PC-3 (cell line): Measurements from ENCODE around the gene TTC33. TPM values are rescaled to one million over a fixed set of nuclear protein-coding genes. Genes with fewer than 3 reads are reported as not detected.
A peak's percentile ranks its signal among the peaks of the same experiment; 100 is the strongest.

Experiments
- ATAC-seq: fragments of 200-7000 bp; cut with Tn5 transposase; 2 replicates; pipeline ENCODE4 v1.9.1; 2020; ENCODE audit warnings: mild to moderate bottlenecking, moderate library complexity
- BruUV-seq: library from RNA; stranded (reverse); fragments of 400-500 nt; replicated peaks from 2 replicates; lab custom pipeline; 2021; lab: Mats Ljungman, UMichigan
- CTCF ChIA-PET: fragments of 300-600 bp; sonication (Branson Sonifier 250); formaldehyde crosslinking; loops from one replicate; lab custom pipeline; 2022; ENCODE audit warnings: antibody characterized with exemption; lab: Charles Lee
- POLR2A ChIA-PET: fragments of 300-600 bp; sonication (Branson Sonifier 250); formaldehyde crosslinking; loops from one replicate; lab custom pipeline; 2022; ENCODE audit warnings: antibody characterized with exemption; ENCODE audit not compliant: unreplicated experiment; lab: Charles Lee
- DNase-seq: peaks from one replicate; pipeline ENCODE4 v3.0.0-alpha.2; 2015
- H2AFZ ChIP-seq: fragments of 300-600 bp; sonication (generic); 2 replicates; pipeline ENCODE4 v1.6.0; 2016; ENCODE audit warnings: antibody characterized with exemption, low read length
- H3F3A ChIP-seq: fragments of 300-600 bp; sonication (generic); one replicate; pipeline ENCODE4 v1.6.0; 2017; ENCODE audit warnings: antibody characterized with exemption, low read length, control low read depth, mild to moderate bottlenecking; ENCODE audit not compliant: unreplicated experiment
- H3K27ac ChIP-seq: fragments of 300-600 bp; sonication (generic); 2 replicates; pipeline ENCODE4 v1.5.1; 2016; ENCODE audit warnings: mild to moderate bottlenecking, low read length
- H3K27me3 ChIP-seq: fragments of 300-600 bp; sonication (generic); 2 replicates; pipeline ENCODE4 v1.6.1; 2016; ENCODE audit warnings: low read length, mixed read lengths
- H3K36me3 ChIP-seq: fragments of 300-600 bp; sonication (generic); 2 replicates; pipeline ENCODE4 v1.6.1; 2016; ENCODE audit warnings: low read depth, mixed run types, low read length, mixed read lengths
- H3K4me1 ChIP-seq: fragments of 300-600 bp; sonication (generic); 2 replicates; pipeline ENCODE4 v1.5.1; 2016; ENCODE audit warnings: low read length; ENCODE audit not compliant: insufficient read depth
- H3K4me2 ChIP-seq: fragments of 300-600 bp; sonication (generic); 2 replicates; pipeline ENCODE4 v1.6.0; 2016; ENCODE audit warnings: low read length
- H3K4me3 ChIP-seq: fragments of 300-600 bp; sonication (generic); 2 replicates; pipeline ENCODE4 v1.5.1; 2016; ENCODE audit warnings: mild to moderate bottlenecking, low read length, mixed read lengths
- H3K79me2 ChIP-seq: fragments of 300-600 bp; sonication (generic); 2 replicates; pipeline ENCODE4 v1.6.1; 2017; ENCODE audit warnings: low read length, mixed read lengths
- H3K9ac ChIP-seq: fragments of 300-600 bp; sonication (generic); 2 replicates; pipeline ENCODE4 v1.6.0; 2016; ENCODE audit warnings: mild to moderate bottlenecking, low read length
- H3K9me2 ChIP-seq: fragments of 300-600 bp; sonication (generic); replicated peaks from 2 replicates; pipeline ENCODE4 v1.6.1; 2016; ENCODE audit warnings: mixed run types, low read length, mixed read lengths
- H3K9me3 ChIP-seq: fragments of 300-600 bp; sonication (generic); 2 replicates; pipeline ENCODE4 v1.6.1; 2016; ENCODE audit warnings: low read length, mixed read lengths
- H4K20me1 ChIP-seq: fragments of 300-600 bp; sonication (generic); 2 replicates; pipeline ENCODE4 v1.6.1; 2016; ENCODE audit warnings: low read length, mixed read lengths
- EZH2 ChIP-seq: fragments of 300-600 bp; sonication (generic); IDR thresholded peaks from one replicate; pipeline ENCODE4 v1.6.1; 2017; ENCODE audit warnings: antibody characterized with exemption, mild to moderate bottlenecking, low read length; ENCODE audit not compliant: unreplicated experiment
- EZH2phosphoT487 ChIP-seq: fragments of 300-600 bp; sonication (generic); IDR thresholded peaks from 2 replicates; pipeline ENCODE4 v1.6.1; 2018; ENCODE audit warnings: mild to moderate bottlenecking, antibody characterized with exemption, low read length, borderline replicate concordance
- intact Hi-C: fragments of 100-400 bp; cut with micrococcal nuclease; formaldehyde crosslinking; loops from 2 replicates; pipeline ENCODE4 v1.9.0; 2023
- total RNA-seq: library from RNA; depleted of rRNA; stranded (reverse); fragments of >200 nt; gene quantifications from 2 replicates; pipeline ENCODE4 v1.2.3, GENCODE V29; 2014
- TF ChIP-seq, protein P1 (sequence below): fragments of 300-600 bp; sonication (generic); conservative IDR thresholded peaks from 2 replicates; pipeline ENCODE4 v1.5.1; 2017; ENCODE audit warnings: antibody characterized with exemption, low read depth, mild to moderate bottlenecking, low read length

TTC33 gene
- total RNA-seq, 1 experiment from 2014 or later: 9.0 TPM

DNA sequence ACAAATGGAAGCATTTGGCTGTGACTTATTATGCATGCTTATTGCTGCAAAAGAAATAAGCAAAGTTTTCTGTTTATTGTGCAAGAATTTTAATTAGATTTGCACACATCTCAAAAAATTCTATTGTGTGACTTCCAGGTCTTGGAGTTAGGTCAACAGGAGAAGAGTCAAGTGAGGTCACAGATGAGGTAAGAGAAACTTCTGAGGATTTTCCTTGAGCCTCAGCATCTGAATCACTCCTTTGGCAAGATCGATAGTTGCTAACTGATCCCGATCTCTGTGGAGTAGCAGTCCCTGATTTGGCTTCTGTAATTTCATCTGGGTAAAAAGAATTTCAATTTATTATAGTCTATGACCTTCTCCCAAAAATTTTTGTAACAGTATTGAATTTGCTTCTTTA is 6.9 kb upstream of the TTC33 start:
- Histone ChIP-seq H3K9ac (no peak overlapping the region), H3K27me3 (no peaks in the 10 kb centered on the region), H3F3A (peaks cover 4% of the 10 kb centered on the region), H2AFZ (no peak overlapping the region), H4K20me1 (no peaks in the 10 kb centered on the region), H3K27ac (no peak overlapping the region), H3K36me3 (peaks cover 58% of the 10 kb centered on the region), H3K4me2 (no peak overlapping the region), H3K9me3 (no peaks in the 10 kb centered on the region), H3K9me2 (no peaks in the 10 kb centered on the region), H3K79me2 (no peaks in the 10 kb centered on the region), H3K4me1 (no peaks in the 10 kb centered on the region), H3K4me3 (no peak overlapping the region)
- ChIA-PET POLR2A (no interaction called here), CTCF (no interaction called here)
- no TSS peak for BruUV-seq
- intact Hi-C loops: no loop called here
- TF ChIP-seq EZH2 (no peak), EZH2phosphoT487 (no peak)
- TF ChIP-seq, protein P1, sequence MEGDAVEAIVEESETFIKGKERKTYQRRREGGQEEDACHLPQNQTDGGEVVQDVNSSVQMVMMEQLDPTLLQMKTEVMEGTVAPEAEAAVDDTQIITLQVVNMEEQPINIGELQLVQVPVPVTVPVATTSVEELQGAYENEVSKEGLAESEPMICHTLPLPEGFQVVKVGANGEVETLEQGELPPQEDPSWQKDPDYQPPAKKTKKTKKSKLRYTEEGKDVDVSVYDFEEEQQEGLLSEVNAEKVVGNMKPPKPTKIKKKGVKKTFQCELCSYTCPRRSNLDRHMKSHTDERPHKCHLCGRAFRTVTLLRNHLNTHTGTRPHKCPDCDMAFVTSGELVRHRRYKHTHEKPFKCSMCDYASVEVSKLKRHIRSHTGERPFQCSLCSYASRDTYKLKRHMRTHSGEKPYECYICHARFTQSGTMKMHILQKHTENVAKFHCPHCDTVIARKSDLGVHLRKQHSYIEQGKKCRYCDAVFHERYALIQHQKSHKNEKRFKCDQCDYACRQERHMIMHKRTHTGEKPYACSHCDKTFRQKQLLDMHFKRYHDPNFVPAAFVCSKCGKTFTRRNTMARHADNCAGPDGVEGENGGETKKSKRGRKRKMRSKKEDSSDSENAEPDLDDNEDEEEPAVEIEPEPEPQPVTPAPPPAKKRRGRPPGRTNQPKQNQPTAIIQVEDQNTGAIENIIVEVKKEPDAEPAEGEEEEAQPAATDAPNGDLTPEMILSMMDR: no peak
- ATAC-seq (no peak), DNase-seq (no peak)

GRCh38 chr5:40757400-40757799 is 1.6 kb upstream of the TTC33 start:
- POLR2A ChIA-PET: no interaction called here
- ATAC-seq: no peak

GRCh38 chr5:40755093-40755406 is 711 bp downstream of the TTC33 start:
- Histone ChIP-seq H3K9me2 (no peaks in the 10 kb centered on the region), H3K27me3 (no peaks in the 10 kb centered on the region), H3K4me2 (peak overlapping the region; percentile 86), H4K20me1 (no peaks in the 10 kb centered on the region), H3K4me1 (peaks cover 10% of the 10 kb centered on the region), H3K27ac (peak overlapping the region; percentile 38), H3K9me3 (no peaks in the 10 kb centered on the region), H3F3A (no peaks in the 10 kb centered on the region), H3K9ac (peak overlapping the region; percentile 74), H3K4me3 (peak overlapping the region; percentile 85), H2AFZ (peak overlapping the region; percentile 96), H3K79me2 (peaks cover 28% of the 10 kb centered on the region), H3K36me3 (no peaks in the 10 kb centered on the region; the same call in 1 of the 2 replicates)
- peak; percentile 82 for ATAC-seq
- peak; percentile 88 for DNase-seq
- BruUV-seq: no TSS peak
- CTCF ChIA-PET: no interaction called here
- POLR2A ChIA-PET: no interaction called here
- intact Hi-C loops: loop anchor here (1.0 kb wide), 4 partner anchors 39 to 124 kb away; partner anchors contain the start of genes PRKAA1 and RPL37
- TF ChIP-seq EZH2 (no peak), EZH2phosphoT487 (no peak)
- TF ChIP-seq, protein P1: peak; percentile 91

More at GRCh38 chr5:40757400-40757799, 1.6 kb upstream of the TTC33 start:
- H3K27me3 ChIP-seq: no peaks in the 10 kb centered on the region
- no peak overlapping the region for H3K4me2 ChIP-seq
- H3K9me3 ChIP-seq: no peaks in the 10 kb centered on the region
- intact Hi-C loops: loop anchor here (2.0 kb wide), 1 partner anchor 17 kb away; no protein-coding TSS in a partner anchor
- no peak overlapping the region for H2AFZ ChIP-seq
- CTCF ChIA-PET: no interaction called here
- H3F3A ChIP-seq: peaks cover 4% of the 10 kb centered on the region
- TF ChIP-seq, protein P1: no peak
- TF ChIP-seq EZH2: no peak
- no peak for TF ChIP-seq EZH2phosphoT487
- peaks cover 10% of the 10 kb centered on the region for H3K4me1 ChIP-seq
- no peaks in the 10 kb centered on the region for H4K20me1 ChIP-seq
- no peaks in the 10 kb centered on the region for H3K9me2 ChIP-seq
- no peak overlapping the region for H3K4me3 ChIP-seq
- no peak overlapping the region for H3K9ac ChIP-seq
- no peak overlapping the region for H3K27ac ChIP-seq
- DNase-seq: no peak
- BruUV-seq: no TSS peak
- H3K36me3 ChIP-seq: peaks cover 17% of the 10 kb centered on the region
- peaks cover 23% of the 10 kb centered on the region for H3K79me2 ChIP-seq
